Rectal smooth muscle tissue (tissue), 1 donor: ENCODE results near the gene BDH1.
"Not testable (repeated sequence)": the region's sequence is repeated elsewhere in the genome, so short reads cannot be mapped to it uniquely, and the experiment has no call there.

ENCODE experiments used
- H3K27ac ChIP-seq: one replicate; pipeline ENCODE4 v1.7.0; 2013; ENCODE audit warnings: low read depth, low read length, inconsistent platforms
- H3K27me3 ChIP-seq: one replicate; pipeline ENCODE4 v1.7.0; 2013; ENCODE audit warnings: low read length; ENCODE audit not compliant: control insufficient read depth, insufficient read depth
- H3K36me3 ChIP-seq: one replicate; pipeline ENCODE4 v1.7.0; 2013; ENCODE audit warnings: low read length; ENCODE audit not compliant: control insufficient read depth, insufficient read depth
- H3K4me1 ChIP-seq: one replicate; pipeline ENCODE4 v1.7.0; 2013; ENCODE audit warnings: low read length; ENCODE audit not compliant: control insufficient read depth, insufficient read depth
- H3K4me3 ChIP-seq: one replicate; pipeline ENCODE4 v1.7.0; 2013; ENCODE audit warnings: low read length
- H3K9ac ChIP-seq: one replicate; pipeline ENCODE4 v1.7.0; 2013; ENCODE audit warnings: low read length

Gene BDH1

DNA sequence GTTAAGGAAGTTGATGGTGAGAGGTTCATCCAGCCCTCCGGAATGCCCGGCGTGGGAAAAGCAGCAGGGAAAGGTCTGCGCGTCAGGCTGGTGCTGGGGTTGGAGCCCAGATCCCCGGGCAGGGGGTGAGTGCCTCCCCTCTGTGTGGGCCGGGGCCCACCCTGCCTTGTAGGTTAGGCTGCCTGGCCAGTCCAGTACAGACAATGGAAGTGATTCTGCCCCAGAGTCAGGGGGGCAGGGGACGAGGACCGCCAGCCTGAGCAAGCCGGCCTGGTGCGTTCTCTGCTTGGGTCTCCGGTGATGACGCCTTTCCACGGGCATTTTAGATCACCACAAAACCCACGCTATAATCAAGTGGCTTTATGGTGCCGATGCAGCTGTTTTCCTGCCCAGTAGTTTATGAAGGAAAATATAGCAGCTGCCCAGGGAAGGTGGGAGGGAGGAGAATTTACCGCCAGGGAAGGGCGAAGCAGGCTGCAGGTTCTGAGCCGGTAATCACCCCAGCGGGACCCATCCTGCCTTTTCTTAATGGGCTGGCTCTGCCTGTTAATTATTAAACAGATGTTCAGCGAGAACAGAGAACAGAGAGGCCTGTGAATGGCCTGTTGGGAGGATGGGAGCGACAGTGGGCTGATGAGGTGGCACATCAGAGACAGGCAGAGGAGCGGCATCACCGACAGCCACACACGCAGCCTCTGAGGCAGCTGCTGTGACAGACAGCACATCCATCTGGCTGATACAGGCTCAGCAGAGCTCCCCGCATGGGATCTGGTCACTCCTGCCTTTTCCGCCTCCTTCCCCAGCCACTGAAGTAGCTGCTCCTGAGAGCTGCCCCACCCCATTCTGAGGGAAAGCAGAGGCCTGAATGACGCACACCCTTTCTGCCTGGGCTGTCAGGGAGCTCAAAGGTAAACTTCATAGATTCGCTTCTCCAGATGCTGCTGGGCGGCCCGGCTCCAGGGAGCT, 35.2 kb downstream of the BDH1 start:
- H3K4me1 ChIP-seq: no peaks in the 10 kb centered on the region
- no peaks in the 10 kb centered on the region for H3K36me3 ChIP-seq
- H3K27me3 ChIP-seq: no peaks in the 10 kb centered on the region
- H3K27ac ChIP-seq: no peak overlapping the region
- H3K4me3 ChIP-seq: peak overlapping the region; percentile 15
- peak overlapping the region; percentile 40 for H3K9ac ChIP-seq

DNA sequence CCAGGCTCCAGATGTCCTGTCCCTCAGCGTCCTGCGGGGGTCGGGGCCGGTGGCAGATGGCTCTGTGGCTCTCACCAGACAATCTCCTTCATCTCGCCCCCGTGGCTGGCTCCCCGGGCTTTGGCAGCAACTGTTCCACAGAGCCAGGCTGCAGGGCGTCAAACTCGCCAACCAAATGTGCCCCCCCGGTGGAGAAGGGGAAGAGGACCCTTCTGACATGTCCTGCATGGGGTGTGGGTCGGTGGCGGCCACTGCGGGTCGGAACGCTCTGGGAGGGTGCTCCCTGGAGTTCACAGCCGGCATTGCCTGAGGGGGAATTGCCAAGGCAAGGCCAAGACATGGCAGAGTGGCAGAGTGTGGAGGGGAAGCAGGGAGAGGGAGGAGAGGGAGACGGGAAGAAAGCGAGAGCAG, 36.0 kb downstream of the BDH1 start:
- H3K9ac ChIP-seq: no peak overlapping the region
- no peak overlapping the region for H3K27ac ChIP-seq
- no peak overlapping the region for H3K4me3 ChIP-seq
- H3K36me3 ChIP-seq: peaks cover 3% of the 10 kb centered on the region
- H3K4me1 ChIP-seq: no peaks in the 10 kb centered on the region
- H3K27me3 ChIP-seq: no peaks in the 10 kb centered on the region

DNA sequence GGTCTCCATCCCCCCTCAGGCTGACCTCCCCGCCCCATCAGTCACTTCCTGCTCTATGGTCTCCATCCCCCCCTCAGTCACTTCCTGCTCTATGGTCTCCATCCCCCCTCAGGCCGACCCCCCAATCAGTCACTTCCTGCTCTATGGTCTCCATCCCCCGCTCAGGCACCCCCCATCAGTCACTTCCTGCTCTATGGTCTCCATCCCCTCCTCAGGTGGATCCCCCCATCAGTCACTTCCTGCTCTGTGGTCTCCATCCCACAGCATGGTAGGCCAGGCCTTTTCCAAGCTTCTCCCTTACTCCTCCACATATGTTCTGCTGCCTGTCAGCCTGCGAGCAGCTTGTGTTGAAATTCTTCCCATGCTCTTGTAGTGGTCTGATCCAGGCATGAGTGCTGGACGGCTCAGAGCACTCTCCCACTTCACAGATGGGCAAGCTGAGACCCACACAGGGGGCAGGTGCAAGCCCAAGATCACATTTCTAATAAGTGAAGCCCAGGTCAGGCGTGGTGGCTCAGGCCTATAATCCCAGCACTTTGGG, 36.8 kb downstream of the BDH1 start:
- Histone ChIP-seq H3K4me3 (no peak overlapping the region), H3K36me3 (peaks cover 3% of the 10 kb centered on the region), H3K27me3 (no peaks in the 10 kb centered on the region), H3K9ac (no peak overlapping the region), H3K27ac (no peak overlapping the region), H3K4me1 (no peaks in the 10 kb centered on the region)

DNA sequence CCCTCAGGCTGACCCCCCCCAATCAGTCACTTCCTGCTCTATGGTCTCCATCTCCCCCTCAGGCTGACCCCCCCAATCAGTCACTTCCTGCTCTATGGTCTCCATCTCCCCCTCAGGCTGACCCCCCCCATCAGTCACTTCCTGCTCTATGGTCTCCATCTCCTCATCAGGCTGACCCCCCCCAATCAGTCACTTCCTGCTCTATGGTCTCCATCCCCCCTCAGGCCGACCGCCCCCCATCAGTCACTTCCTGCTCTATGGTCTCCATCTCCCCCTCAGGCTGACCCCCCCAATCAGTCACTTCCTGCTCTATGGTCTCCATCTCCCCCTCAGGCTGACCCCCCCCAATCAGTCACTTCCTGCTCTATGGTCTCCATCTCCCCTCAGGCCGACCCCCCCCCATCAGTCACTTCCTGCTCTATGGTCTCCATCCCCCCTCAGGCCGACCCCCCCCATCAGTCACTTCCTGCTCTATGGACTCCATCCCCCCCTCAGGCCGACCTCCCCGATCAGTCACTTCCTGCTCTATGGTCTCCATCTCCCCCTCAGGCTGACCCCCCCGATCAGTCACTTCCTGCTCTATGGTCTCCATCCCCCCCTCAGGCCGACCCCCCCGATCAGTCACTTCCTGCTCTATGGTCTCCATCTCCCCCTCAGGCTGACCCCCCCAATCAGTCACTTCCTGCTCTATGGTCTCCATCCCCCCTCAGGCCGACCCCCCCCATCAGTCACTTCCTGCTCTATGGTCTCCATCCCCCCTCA, 37.7 kb downstream of the BDH1 start:
- not testable (repeated sequence) for H3K9ac ChIP-seq, H3K4me3 ChIP-seq, H3K4me1 ChIP-seq, H3K27ac ChIP-seq, H3K27me3 ChIP-seq, H3K36me3 ChIP-seq

DNA sequence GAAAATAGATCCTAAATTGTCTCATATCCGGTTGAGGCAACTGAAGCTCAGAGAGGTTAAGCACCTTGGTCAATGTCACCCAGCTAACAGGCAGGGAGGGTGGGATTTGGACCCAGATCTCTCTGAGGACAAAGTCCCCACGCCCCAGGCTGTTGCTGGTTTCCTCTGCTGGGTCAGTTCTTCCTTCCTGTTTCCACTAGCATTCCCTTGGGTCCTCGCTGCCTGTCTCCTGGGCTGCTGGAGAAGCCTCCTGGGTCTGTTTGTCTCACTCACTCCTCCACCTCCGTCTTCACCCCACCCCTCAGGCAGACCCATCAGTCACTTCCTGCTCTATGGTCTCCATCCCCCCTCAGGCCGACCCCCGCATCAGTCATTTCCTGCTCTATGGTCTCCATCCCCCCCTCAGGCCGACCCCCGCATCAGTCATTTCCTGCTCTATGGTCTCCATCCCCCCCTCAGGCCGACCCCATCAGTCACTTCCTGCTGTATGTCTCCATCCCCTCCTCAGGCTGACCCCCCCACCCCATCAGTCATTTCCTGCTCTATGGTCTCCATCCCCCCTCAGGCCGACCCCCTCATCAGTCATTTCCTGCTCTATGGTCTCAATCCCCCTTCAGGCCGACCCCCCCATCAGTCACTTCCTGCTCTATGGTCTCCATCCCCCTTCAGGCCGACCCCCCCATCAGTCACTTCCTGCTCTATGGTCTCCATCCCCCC, 38.7 kb downstream of the BDH1 start:
- H3K9ac ChIP-seq, H3K27ac ChIP-seq, H3K4me3 ChIP-seq: not testable (repeated sequence)

DNA sequence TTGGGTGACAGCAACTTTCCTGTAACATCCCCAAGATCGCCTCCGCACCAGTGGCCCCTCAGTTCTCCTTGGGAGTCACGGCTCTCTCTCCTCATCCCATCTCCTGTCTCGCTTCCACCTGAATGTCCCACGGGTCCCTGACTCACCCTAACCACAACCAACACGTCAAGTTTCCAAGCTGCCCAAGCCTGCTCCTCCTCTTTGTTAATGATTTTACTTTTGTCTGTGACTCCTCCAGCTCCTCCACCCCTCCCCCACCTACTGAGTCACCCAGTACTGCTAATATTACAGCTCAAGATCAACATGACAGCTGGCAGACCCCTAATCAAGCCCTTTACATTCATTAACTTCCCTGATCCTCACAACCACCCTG, 39.3 kb downstream of the BDH1 start:
- no peak overlapping the region for H3K27ac ChIP-seq
- H3K4me3 ChIP-seq: no peak overlapping the region
- no peaks in the 10 kb centered on the region for H3K27me3 ChIP-seq
- peaks cover 5% of the 10 kb centered on the region for H3K36me3 ChIP-seq
- H3K4me1 ChIP-seq: no peaks in the 10 kb centered on the region
- H3K9ac ChIP-seq: no peak overlapping the region

More for the DNA sequence above, 38.7 kb downstream of the BDH1 start:
- H3K36me3 ChIP-seq, H3K27me3 ChIP-seq, H3K4me1 ChIP-seq: not testable (repeated sequence)

DNA sequence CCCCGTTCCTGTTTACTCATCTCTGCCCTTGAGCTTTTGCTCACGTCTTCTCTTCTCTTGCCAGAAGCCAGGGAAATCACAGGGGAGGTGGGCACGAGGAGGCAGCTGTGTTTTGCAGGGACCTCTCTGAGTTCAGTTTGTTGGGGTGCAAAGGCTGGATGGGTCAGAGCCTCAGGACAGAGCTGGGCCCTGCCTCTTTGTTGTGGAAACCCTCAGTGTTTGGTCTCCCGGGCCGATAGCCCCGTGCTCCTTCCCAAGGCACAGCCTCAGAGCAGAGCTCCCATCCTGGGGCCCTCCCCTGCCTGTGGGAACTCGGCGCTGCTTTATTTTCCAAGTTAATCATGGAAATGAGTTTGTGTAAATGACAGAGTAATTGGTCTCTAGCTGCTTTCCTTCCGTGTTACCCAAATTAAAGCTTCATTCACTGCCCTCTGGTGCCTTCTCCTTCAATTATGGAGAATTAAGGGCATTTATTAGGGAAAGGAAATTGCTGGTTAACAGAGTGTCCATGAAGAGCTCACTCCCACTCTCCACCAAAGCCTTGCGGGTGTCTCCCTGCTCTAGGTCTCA, 40.9 kb downstream of the BDH1 start:
- Histone ChIP-seq H3K4me3 (no peak overlapping the region), H3K27ac (no peak overlapping the region), H3K27me3 (no peaks in the 10 kb centered on the region)

DNA sequence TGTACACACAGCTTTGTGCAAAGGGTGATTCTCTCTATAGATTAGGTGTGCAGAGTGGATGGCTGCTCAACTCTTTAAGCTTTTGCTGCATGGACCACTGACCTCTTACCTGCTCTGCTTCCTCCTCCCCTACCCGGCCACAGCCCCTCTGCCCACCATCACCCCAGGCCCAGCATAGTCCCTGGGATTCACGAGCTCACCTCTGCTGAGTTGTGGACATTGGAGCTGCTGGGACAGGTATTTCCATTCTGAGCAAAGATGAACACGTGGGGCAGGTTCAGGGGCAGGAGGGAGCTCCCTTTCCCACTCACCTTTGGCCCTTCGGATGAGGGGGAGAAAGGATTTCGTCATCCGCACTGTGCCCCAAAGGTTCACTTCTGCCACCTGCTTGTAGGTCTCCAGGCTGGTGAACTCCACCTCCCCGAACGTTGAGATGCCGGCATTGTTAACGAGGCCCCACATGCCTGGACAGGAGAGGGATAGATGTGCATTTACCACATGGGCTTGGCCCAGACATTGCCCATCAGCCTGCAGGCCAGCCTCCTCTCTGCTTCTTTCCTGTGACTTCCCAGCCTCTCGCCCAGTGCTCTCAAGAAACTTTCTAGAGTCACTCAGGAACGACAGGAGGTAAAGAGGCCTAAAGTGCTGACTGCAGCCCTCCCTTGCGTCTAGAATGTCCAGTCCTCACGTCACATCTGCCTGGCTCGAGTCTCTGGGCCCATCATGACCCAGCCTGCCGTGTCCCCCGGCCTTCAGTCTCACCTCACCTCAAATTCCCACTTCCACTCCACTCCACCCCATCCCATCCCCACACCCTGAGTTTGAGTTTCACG, 41.6 kb downstream of the BDH1 start:
- Histone ChIP-seq H3K36me3 (peaks cover 5% of the 10 kb centered on the region), H3K4me1 (no peaks in the 10 kb centered on the region), H3K27me3 (no peaks in the 10 kb centered on the region), H3K4me3 (no peak overlapping the region), H3K27ac (no peak overlapping the region), H3K9ac (no peak overlapping the region)

More for the DNA sequence above, 40.9 kb downstream of the BDH1 start:
- Histone ChIP-seq H3K4me1 (no peaks in the 10 kb centered on the region), H3K9ac (no peak overlapping the region), H3K36me3 (peaks cover 5% of the 10 kb centered on the region)

DNA sequence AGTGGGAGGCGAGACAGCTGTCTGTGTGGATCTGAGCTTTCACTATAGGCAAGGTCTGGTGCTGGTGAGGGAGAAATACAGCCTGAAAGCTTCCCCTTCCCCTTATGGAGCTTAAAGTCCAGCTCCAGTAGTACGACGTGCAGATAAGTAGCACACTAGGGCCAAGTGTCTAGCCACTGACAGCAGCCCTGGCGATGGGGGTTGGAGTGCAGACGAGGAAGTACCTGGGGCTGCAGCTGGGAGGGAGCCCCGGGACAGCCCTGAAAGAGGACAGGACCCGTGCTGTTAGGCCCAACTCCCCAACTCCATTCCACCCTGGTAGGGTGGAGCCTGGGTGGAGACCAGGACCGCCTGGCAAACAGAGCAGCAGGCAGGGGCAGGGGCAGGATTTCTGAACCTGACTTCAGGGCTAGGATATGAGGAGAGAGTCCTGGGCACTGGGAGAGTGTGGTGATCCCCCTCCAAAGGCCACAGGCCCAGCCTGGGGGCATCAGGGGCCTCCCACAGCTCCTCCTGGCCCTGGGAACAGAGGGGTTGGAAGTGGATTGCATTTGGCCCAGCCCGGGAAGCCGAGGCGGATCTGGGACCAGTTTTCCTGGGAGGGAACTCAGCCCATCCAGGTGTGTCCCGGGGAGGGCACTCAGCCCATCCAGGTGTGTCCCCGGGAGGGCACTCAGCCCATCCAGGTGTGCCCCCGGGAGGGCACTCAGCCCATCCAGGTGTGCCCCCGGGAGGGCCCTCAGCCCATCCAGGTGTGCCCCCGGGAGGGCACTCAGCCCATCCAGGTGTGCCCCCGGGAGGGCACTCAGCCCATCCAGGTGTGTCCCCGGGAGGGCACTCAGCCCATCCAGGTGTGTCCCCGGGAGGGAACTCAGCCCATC, 42.8 kb downstream of the BDH1 start:
- no peak overlapping the region for H3K9ac ChIP-seq
- no peak overlapping the region for H3K4me3 ChIP-seq
- no peak overlapping the region for H3K27ac ChIP-seq
- no peaks in the 10 kb centered on the region for H3K27me3 ChIP-seq
- H3K36me3 ChIP-seq: peaks cover 5% of the 10 kb centered on the region
- no peaks in the 10 kb centered on the region for H3K4me1 ChIP-seq

DNA sequence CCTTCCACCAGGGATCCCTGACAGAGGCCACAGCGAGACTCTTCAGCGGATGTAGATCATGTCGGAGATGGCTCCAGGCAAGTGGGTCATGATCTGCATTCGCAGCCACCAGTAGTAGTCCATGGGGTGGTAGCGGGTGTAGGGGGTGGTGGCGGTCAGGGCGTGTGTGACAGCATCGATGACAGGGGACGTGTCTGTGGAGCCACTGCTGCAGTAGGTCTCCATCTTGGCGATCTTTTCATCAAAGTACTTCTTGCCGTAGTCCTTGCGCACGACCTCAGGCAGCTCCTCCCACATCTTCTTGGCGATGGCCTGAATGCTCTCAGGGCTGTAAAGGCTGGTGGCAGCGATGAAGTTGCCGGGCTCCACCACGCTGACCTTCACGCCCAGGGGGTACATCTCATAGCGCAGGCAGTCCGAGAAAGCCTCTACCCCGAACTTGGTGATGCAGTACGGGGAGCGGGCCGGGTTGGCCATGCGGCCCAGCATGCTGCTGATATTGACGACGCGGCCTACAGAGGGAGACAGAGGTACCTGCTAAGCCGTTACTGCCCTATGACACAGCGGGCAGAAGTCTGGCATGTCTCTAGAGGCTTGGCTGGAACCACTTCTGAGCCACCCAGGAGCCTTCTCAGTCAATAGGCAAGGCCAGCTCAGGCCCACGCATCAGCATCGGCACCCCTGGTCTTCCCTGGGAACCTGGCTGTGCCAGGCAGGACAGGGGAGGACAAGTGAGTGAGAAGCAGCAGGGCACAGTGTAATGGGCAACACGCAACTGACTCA, 43.7 kb downstream of the BDH1 start:
- no peak overlapping the region for H3K9ac ChIP-seq
- no peaks in the 10 kb centered on the region for H3K27me3 ChIP-seq
- no peaks in the 10 kb centered on the region for H3K4me1 ChIP-seq
- H3K4me3 ChIP-seq: no peak overlapping the region
- H3K27ac ChIP-seq: no peak overlapping the region
- peaks cover 5% of the 10 kb centered on the region for H3K36me3 ChIP-seq
